ENCODE data around the gene AKAP13.
A peak's percentile ranks its signal among the peaks of the same experiment; 100 is the strongest.
"Not testable (repeated sequence)": the region's sequence is repeated elsewhere in the genome, so short reads cannot be mapped to it uniquely, and the experiment has no call there.

The AKAP13 gene

DNA sequence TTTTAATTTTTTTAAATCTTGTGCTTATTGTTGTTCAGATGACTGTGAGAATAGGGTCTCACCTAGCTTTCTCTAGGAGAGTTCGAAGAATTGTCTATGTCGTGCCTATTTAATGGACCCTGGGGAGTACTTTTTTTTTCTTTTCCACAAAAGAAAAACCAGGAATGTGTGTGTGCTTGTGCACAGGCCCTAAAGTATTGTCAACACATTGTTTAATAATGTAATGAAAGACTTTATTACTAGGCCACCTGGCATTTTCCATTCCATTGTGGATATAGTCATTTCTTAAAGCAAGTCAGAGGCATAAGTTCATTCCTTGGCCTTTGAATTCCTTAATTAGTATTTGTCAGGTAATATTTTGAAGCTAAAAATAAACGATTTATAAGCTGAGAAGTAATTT, 278.4 kb downstream of the AKAP13 start:
- H3K9me3 Mint-ChIP-seq: no peaks in the 10 kb centered on the region
- H3K4me3 Mint-ChIP-seq: no peak overlapping the region
- no peak overlapping the region for H3K27ac Mint-ChIP-seq
- H3K27me3 Mint-ChIP-seq (ENCODE audit: low read depth): no peaks in the 10 kb centered on the region
- peaks cover 64% of the 10 kb centered on the region for H3K36me3 Mint-ChIP-seq (ENCODE audit: low read depth)
- TF ChIP-seq, protein P1, sequence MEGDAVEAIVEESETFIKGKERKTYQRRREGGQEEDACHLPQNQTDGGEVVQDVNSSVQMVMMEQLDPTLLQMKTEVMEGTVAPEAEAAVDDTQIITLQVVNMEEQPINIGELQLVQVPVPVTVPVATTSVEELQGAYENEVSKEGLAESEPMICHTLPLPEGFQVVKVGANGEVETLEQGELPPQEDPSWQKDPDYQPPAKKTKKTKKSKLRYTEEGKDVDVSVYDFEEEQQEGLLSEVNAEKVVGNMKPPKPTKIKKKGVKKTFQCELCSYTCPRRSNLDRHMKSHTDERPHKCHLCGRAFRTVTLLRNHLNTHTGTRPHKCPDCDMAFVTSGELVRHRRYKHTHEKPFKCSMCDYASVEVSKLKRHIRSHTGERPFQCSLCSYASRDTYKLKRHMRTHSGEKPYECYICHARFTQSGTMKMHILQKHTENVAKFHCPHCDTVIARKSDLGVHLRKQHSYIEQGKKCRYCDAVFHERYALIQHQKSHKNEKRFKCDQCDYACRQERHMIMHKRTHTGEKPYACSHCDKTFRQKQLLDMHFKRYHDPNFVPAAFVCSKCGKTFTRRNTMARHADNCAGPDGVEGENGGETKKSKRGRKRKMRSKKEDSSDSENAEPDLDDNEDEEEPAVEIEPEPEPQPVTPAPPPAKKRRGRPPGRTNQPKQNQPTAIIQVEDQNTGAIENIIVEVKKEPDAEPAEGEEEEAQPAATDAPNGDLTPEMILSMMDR (IDR thresholded peaks at IDR 0.05; ENCODE audit: unreplicated experiment in 3 of 3): no peak
- no peaks in the 10 kb centered on the region for H3K4me1 Mint-ChIP-seq

DNA sequence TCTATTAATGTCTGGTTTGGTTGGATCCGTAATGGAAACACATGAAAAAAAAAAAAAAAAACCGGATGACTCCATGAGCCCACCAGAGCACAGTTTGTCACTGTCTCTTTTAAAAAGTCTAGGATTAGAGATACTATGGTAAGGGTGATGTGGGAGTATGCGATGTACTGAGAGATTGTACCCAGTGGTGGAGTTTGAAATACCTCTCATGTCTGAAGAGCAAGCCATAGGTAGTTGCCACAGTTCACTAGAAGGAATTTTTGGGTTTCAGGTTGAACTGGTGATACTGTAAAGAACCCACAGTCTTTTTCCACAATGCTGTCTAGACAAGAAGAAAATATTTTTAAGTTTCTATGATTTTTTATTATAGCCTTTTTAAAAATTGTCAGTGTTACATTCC, 281.5 kb downstream of the AKAP13 start:
- TF ChIP-seq, protein P1 (IDR thresholded peaks at IDR 0.05; ENCODE audit: unreplicated experiment in 3 of 3): no peak
- Mint-ChIP-seq H3K4me3 (no peak overlapping the region), H3K27me3 (ENCODE audit: low read depth) (no peaks in the 10 kb centered on the region), H3K9me3 (no peaks in the 10 kb centered on the region), H3K4me1 (peaks cover 2% of the 10 kb centered on the region), H3K36me3 (ENCODE audit: low read depth) (peaks cover 72% of the 10 kb centered on the region), H3K27ac (no peak overlapping the region)

DNA sequence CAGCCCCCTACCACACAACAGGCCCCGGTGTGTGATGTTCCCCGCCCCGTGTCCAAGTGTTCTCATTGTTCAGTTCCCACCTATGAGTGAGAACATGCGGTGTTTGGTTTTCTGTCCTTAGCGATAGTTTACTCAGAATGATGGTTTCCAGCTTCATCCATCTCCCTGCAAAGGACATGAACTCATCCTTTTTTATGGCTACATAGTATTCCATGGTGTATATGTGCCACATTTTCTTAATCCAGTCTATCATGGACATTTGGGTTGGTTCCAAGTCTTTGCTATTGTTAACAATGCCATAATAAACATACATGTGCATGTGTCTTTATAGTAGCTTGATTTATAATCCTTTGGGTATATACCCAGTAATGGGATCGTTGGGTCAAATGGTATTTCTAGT, 285.3 kb downstream of the AKAP13 start:
- not testable (repeated sequence) for H3K27ac Mint-ChIP-seq; H3K4me3 Mint-ChIP-seq; H3K27me3 Mint-ChIP-seq (ENCODE audit: low read depth); H3K9me3 Mint-ChIP-seq
- Mint-ChIP-seq H3K36me3 (ENCODE audit: low read depth) (peaks cover 78% of the 10 kb centered on the region), H3K4me1 (peaks cover 16% of the 10 kb centered on the region)

DNA sequence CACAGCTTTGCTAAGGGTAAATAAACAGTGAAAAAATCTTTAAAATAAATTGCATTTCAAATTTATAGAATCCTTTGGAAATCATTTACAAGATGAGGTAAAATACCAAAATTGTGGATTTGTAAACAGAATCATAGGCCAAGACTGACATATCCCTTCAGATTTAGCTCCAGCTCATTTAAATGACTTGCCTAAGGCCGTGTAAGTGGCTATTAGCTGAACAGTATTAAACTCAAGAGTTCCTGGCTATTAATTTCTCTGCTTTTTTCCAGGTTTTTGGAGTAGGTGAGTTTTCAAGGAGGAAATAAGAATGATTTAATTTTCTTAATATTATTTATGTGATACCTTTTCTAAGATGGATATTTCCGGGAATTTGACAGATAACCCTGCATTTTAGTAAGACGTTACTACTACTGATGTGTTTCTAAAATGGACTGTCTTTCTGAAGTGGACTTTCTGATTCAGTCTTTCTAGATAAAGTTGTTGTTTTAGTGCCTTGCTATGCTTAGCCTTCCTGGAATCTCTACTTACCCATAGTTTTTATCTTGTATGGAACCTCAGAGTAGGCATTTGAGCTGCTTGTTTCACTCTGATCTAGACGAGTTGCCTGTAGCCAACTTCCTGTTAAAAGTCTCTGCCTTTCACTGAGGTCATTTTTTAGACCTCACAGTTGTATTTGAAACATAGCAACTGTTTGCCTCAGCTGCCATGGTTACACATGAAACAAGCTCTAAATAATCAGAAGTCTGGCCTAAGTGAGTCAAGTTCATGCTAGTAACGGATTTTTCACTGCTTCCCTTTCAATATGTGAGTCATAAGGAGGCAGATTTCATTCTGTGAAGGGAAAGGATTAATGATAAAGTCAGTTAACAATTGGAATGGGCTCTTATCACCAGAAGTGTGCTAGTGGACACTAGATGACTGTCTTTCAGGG, 287.4 kb downstream of the AKAP13 start:
- no peak overlapping the region for H3K4me3 Mint-ChIP-seq
- H3K36me3 Mint-ChIP-seq (ENCODE audit: low read depth): peaks cover 78% of the 10 kb centered on the region
- no peaks in the 10 kb centered on the region for H3K9me3 Mint-ChIP-seq
- H3K27ac Mint-ChIP-seq: peak overlapping the region; percentile 78 to 89 (median 80)
- TF ChIP-seq, protein P1 (IDR thresholded peaks at IDR 0.05; ENCODE audit: unreplicated experiment in 3 of 3): no peak
- no peaks in the 10 kb centered on the region for H3K27me3 Mint-ChIP-seq (ENCODE audit: low read depth)
- peaks cover 28% of the 10 kb centered on the region for H3K4me1 Mint-ChIP-seq

DNA sequence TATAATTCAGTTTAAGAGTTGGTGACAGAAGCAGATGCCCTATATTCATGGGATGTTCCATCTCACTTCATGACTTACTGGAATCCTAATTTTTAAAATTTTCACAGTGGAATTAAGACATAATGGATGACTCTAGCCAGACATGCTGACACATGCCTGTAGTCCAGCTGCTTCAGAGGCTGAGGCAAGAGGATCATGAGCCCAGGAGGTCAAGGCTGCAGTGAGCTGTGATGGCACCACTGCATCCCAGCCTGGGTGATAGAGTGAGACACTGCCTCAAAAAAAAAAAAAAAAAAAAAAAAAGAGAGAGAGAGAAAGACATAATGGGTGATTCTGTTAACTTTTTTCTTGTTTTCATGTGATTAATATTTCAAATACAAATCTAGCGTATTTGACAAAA, 290.8 kb downstream of the AKAP13 start:
- no peaks in the 10 kb centered on the region for H3K27me3 Mint-ChIP-seq (ENCODE audit: low read depth)
- TF ChIP-seq, protein P1 (IDR thresholded peaks at IDR 0.05; ENCODE audit: unreplicated experiment in 3 of 3): no peak
- H3K36me3 Mint-ChIP-seq (ENCODE audit: low read depth): peaks cover 75% of the 10 kb centered on the region
- peaks cover 28% of the 10 kb centered on the region for H3K4me1 Mint-ChIP-seq
- H3K4me3 Mint-ChIP-seq: no peak overlapping the region
- H3K27ac Mint-ChIP-seq: peak overlapping the region in 2 of 3 experiments; percentile 46 to 48
- H3K9me3 Mint-ChIP-seq: no peaks in the 10 kb centered on the region

DNA sequence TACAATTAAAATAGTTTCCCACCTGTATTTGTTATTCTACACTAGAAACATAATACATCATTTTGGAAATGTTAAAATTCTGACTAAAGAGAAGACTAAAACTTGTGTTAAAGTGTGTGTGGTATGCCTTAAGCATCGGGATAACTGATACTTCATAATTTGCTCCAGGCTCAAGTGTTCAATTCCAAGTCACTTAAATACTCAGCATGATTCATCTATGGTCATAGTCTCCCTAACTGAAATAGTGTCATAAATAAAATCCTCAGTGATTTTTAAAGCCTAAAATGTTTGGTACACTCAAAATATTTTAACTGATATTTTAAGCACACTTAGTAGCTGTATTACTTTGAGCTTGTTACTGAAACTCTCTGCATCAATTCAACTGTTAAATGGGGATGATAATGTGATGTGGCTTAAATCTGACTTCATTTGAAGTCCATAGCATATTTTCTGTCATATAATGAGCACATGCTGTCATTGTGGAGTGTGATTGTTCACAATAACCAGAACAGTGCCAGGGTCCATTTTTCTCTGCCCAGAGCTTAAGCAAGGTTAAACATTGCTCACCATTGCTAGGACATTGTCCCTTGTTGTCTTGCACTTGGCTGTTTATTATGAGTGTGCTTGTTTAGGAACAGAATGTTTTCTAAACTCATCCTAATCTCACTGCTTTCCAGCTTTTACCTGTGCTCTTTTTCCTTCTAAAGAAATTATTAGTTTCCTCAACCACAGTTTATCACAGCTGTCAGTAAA, 292.1 kb downstream of the AKAP13 start:
- TF ChIP-seq, protein P1 (IDR thresholded peaks at IDR 0.05; ENCODE audit: unreplicated experiment in 3 of 3): no peak

More for the DNA sequence above, 292.1 kb downstream of the AKAP13 start:
- peaks cover 76% of the 10 kb centered on the region for H3K36me3 Mint-ChIP-seq (ENCODE audit: low read depth)
- no peak overlapping the region for H3K4me3 Mint-ChIP-seq
- H3K4me1 Mint-ChIP-seq: peaks cover 20% of the 10 kb centered on the region
- no peaks in the 10 kb centered on the region for H3K27me3 Mint-ChIP-seq (ENCODE audit: low read depth)
- peak overlapping the region in 2 of 3 experiments; percentile 46 to 61 for H3K27ac Mint-ChIP-seq
- no peaks in the 10 kb centered on the region for H3K9me3 Mint-ChIP-seq
